GM21529 (cell line): ENCODE results near the gene FERMT2.
A peak's percentile ranks its signal among the peaks of the same experiment; 100 is the strongest.

ENCODE experiments used
- ATAC-seq: cut with Tn5 transposase; IDR thresholded peaks from one replicate; pipeline ENCODE4 v1.9.1; 2021; ENCODE audit not compliant: unreplicated experiment

The FERMT2 gene

DNA sequence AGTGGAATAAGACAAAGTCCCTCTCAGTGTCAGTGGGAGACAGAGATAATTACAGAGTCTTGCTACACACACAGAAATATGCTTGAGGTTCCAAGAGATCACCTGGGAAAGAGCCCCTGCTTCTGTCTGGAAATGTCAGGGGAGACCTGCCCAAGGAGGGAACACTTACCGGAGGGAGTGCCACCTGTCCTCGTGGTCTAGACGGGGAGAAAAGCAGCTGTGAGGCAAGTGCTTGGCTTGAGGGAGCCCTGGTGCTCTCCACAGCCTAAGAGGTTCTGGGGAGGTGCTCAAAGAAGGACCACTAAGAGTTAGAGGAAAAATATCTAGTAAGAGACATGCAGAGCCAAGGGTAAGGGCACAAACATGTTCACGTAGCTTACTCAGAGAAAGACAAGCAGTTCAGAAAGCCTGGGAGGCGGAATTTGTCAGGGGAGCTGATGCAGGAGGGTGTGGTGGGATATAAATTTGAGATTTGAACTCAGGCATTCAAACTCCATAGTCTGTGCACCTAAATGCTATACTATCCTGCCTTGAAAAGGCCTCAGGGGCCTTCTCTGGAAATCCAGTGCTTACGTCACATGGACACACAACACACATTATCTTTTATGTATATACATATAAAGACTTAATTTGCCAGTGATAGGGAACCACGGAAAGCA lies 121.2 kb downstream of the FERMT2 start:
- ATAC-seq = no peak

DNA sequence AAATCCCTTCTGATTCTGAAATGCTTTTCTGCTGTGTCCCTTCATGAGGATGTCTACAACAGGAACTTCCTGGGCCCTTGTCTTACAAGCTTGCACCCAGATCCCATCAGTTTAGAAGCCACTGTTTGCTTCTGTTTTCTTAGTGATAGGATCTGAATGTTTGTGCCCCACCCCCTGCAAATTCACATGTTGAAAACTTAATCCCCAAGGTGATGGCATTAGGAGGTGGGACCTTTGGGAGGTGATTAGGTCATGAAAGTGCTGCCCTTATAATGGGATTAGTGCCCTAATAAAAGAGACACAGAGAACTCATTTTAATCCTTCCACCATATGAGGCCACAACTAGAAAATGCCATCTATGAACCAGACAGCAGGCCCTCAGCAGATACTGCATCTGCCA lies 123.4 kb downstream of the FERMT2 start:
- no peak for ATAC-seq

DNA sequence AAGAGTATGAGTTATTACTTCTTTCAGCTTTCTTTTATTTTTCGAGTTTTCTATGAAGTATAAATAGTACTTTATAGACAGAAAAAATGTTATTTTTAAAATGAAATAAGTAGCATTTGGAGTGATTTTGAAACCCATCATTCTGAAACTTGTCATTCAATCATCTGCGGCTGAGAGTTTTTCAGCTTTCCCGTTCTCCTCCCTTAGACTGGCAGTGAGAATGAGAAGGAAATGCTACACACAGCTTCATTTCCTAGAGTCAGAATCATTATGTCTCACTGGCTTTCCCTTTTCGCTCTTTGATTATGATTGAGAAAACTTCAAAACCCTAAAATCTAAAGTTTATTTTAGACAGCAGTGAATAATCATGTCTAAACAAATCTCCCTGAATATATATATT lies 125.8 kb downstream of the FERMT2 start:
- peak; percentile 64 for ATAC-seq

DNA sequence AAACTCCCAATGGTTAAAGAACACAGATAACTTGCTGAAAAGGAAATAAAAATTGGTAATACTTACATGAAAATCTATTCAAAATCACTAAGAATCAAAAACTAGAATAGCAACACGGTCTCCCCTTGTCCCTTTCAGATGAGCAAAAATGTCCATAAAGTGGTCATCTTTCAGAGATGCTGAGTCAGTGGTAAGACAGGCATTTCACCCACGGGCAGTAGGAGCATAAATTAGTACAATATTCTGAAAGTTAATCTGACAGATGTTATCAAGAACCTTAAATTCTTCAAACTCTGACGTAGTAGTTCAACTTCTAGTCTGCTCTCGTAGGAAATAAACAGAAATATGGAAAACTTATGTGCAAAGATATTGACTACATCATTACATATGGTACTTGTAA lies 126.4 kb downstream of the FERMT2 start:
- ATAC-seq = no peak

DNA sequence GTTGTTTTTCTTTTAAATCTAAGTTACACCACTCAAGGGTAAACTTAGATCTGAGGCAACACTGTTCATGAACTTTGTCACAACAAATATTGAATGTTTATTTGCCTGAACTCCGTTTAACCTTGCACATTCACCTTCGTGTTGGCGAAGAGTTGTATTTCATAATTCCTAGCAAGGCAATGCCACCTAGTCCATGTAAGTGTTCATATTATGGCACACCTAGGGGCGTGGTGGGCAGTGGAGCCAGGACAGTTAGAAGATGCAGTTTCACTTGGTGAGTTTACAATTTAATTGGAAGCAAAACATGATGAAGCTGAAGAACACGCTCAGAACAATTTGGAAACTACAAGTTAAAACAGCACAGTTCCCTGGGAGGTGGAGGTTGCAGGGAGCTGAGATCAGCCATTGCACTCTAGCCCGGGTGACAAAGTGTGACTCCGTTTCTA lies 129.0 kb downstream of the FERMT2 start:
- ATAC-seq = no peak

DNA sequence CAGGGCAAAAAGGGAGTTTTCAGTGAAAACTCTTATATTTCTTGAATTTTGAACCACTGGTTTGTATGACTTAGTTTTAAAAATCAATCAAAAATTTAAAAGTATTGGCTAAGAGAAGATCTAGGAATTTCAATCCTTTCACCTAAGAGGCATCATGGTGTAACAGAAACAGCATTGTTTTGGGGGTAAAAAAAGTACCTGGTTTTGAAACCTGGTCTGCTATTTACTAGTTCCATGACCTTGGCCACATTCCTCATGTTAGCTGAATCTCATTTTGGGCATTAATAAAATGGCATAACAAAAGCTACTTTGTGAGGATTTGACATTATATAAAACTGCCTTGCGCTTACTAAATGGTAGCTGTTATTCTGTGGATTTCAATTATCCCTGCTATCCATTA lies 142.7 kb downstream of the FERMT2 start:
- no peak for ATAC-seq
